ENCODE measurements around the gene ZNF784.

The ZNF784 gene

GRCh38 chr19:55644191-55644833 is 19.9 kb upstream of the ZNF784 start:
- no peaks in the 10 kb centered on the region for H3K9me3 ChIP-seq (ENCODE audit: low read length)
- H2AFZ ChIP-seq (ENCODE audit: low read depth, low read length) = no peak overlapping the region
- peaks cover 14% of the 10 kb centered on the region for H3K36me3 ChIP-seq (ENCODE audit: insufficient read depth, low read length)
- peak overlapping the region; percentile 88 for H3K4me3 ChIP-seq (ENCODE audit: low read length)
- peaks cover 51% of the 10 kb centered on the region for H3K4me1 ChIP-seq (ENCODE audit: insufficient read depth, low read length)
- H3K27me3 ChIP-seq (ENCODE audit: insufficient read depth, low read length) = no peaks in the 10 kb centered on the region

GRCh38 chr19:55643887-55644176 is 19.5 kb upstream of the ZNF784 start:
- Histone ChIP-seq H3K4me1 (ENCODE audit: insufficient read depth, low read length) (peaks cover 49% of the 10 kb centered on the region), H3K27me3 (ENCODE audit: insufficient read depth, low read length) (no peaks in the 10 kb centered on the region), H3K9me3 (ENCODE audit: low read length) (no peaks in the 10 kb centered on the region), H2AFZ (ENCODE audit: low read depth, low read length) (no peak overlapping the region), H3K36me3 (ENCODE audit: insufficient read depth, low read length) (peaks cover 14% of the 10 kb centered on the region), H3K4me3 (ENCODE audit: low read length) (peak overlapping the region; percentile 88)

GRCh38 chr19:55643003-55643886 is 18.9 kb upstream of the ZNF784 start, which contains the start of gene ZNF581:
TSS of gene ZNF581 (plus strand) at chr19:55643649. CDS start at chr19:55644572, 923 bp downstream.
- H3K9me3 ChIP-seq (ENCODE audit: low read length) = no peaks in the 10 kb centered on the region

GRCh38 chr19:55642153-55643002 is 18.0 kb upstream of the ZNF784 start:
- no peak overlapping the region for H2AFZ ChIP-seq (ENCODE audit: low read depth, low read length)
- peaks cover 16% of the 10 kb centered on the region for H3K36me3 ChIP-seq (ENCODE audit: insufficient read depth, low read length)
- no peaks in the 10 kb centered on the region for H3K27me3 ChIP-seq (ENCODE audit: insufficient read depth, low read length)
- H3K4me1 ChIP-seq (ENCODE audit: insufficient read depth, low read length) = peaks cover 41% of the 10 kb centered on the region
- no peaks in the 10 kb centered on the region for H3K9me3 ChIP-seq (ENCODE audit: low read length)
- H3K4me3 ChIP-seq (ENCODE audit: low read length) = peak overlapping the region; percentile 88

More at GRCh38 chr19:55643003-55643886, 18.9 kb upstream of the ZNF784 start, which contains the start of gene ZNF581:
- Histone ChIP-seq H3K4me3 (ENCODE audit: low read length) (peak within 1 kb of the TSS; percentile 88), H3K36me3 (ENCODE audit: insufficient read depth, low read length) (peaks cover 14% of the 10 kb centered on the region), H3K27me3 (ENCODE audit: insufficient read depth, low read length) (no peaks in the 10 kb centered on the region), H3K4me1 (ENCODE audit: insufficient read depth, low read length) (peaks cover 44% of the 10 kb centered on the region), H2AFZ (ENCODE audit: low read depth, low read length) (no peak within 1 kb of the TSS)

- H2AFZ ChIP-seq (ENCODE audit: low read depth, low read length) = no peak overlapping the region
- no peaks in the 10 kb centered on the region for H3K9me3 ChIP-seq (ENCODE audit: low read length)
- peaks cover 16% of the 10 kb centered on the region for H3K36me3 ChIP-seq (ENCODE audit: insufficient read depth, low read length)
- peaks cover 37% of the 10 kb centered on the region for H3K4me1 ChIP-seq (ENCODE audit: insufficient read depth, low read length)
- H3K27me3 ChIP-seq (ENCODE audit: insufficient read depth, low read length) = no peaks in the 10 kb centered on the region
- peak overlapping the region; percentile 74 for H3K4me3 ChIP-seq (ENCODE audit: low read length)
Measured at GRCh38 chr19:55641426-55642152, 17.2 kb upstream of the ZNF784 start.

- Histone ChIP-seq H3K4me1 (ENCODE audit: insufficient read depth, low read length) (peaks cover 45% of the 10 kb centered on the region), H3K27me3 (ENCODE audit: insufficient read depth, low read length) (no peaks in the 10 kb centered on the region), H3K4me3 (ENCODE audit: low read length) (peak within 1 kb of the TSS; percentile 74), H3K36me3 (ENCODE audit: insufficient read depth, low read length) (peaks cover 16% of the 10 kb centered on the region), H2AFZ (ENCODE audit: low read depth, low read length) (peak within 1 kb of the TSS; percentile 29), H3K9me3 (ENCODE audit: low read length) (no peaks in the 10 kb centered on the region)
Measured at GRCh38 chr19:55640577-55641425, 16.4 kb upstream of the ZNF784 start, which contains the start of gene ZNF580. TSS of gene ZNF580 (plus strand) at chr19:55641002. CDS start at chr19:55642509, 1,507 bp downstream.

- no peaks in the 10 kb centered on the region for H3K27me3 ChIP-seq (ENCODE audit: insufficient read depth, low read length)
- peaks cover 52% of the 10 kb centered on the region for H3K4me1 ChIP-seq (ENCODE audit: insufficient read depth, low read length)
- H3K4me3 ChIP-seq (ENCODE audit: low read length) = peak overlapping the region; percentile 74
- no peaks in the 10 kb centered on the region for H3K9me3 ChIP-seq (ENCODE audit: low read length)
- peak overlapping the region; percentile 29 for H2AFZ ChIP-seq (ENCODE audit: low read depth, low read length)
- H3K36me3 ChIP-seq (ENCODE audit: insufficient read depth, low read length) = peaks cover 11% of the 10 kb centered on the region
Measured at GRCh38 chr19:55640043-55640576, 15.7 kb upstream of the ZNF784 start.

GRCh38 chr19:55638864-55639359 is 14.5 kb upstream of the ZNF784 start:
- no peak overlapping the region for H3K4me3 ChIP-seq (ENCODE audit: low read length)
- H2AFZ ChIP-seq (ENCODE audit: low read depth, low read length) = no peak overlapping the region
- peaks cover 3% of the 10 kb centered on the region for H3K36me3 ChIP-seq (ENCODE audit: insufficient read depth, low read length)
- H3K4me1 ChIP-seq (ENCODE audit: insufficient read depth, low read length) = peaks cover 42% of the 10 kb centered on the region
- H3K9me3 ChIP-seq (ENCODE audit: low read length) = no peaks in the 10 kb centered on the region
- H3K27me3 ChIP-seq (ENCODE audit: insufficient read depth, low read length) = no peaks in the 10 kb centered on the region

GRCh38 chr19:55637534-55637933 is 13.2 kb upstream of the ZNF784 start:
- no peak overlapping the region for H2AFZ ChIP-seq (ENCODE audit: low read depth, low read length)
- no peaks in the 10 kb centered on the region for H3K9me3 ChIP-seq (ENCODE audit: low read length)
- no peaks in the 10 kb centered on the region for H3K27me3 ChIP-seq (ENCODE audit: insufficient read depth, low read length)
- peaks cover 3% of the 10 kb centered on the region for H3K36me3 ChIP-seq (ENCODE audit: insufficient read depth, low read length)
- no peak overlapping the region for H3K4me3 ChIP-seq (ENCODE audit: low read length)
- peaks cover 32% of the 10 kb centered on the region for H3K4me1 ChIP-seq (ENCODE audit: insufficient read depth, low read length)

GRCh38 chr19:55636723-55637122 is 12.4 kb upstream of the ZNF784 start:
- peak overlapping the region; percentile 7 for H3K4me3 ChIP-seq (ENCODE audit: low read length)
- H3K36me3 ChIP-seq (ENCODE audit: insufficient read depth, low read length) = peaks cover 3% of the 10 kb centered on the region
- H3K4me1 ChIP-seq (ENCODE audit: insufficient read depth, low read length) = peaks cover 26% of the 10 kb centered on the region
- no peaks in the 10 kb centered on the region for H3K27me3 ChIP-seq (ENCODE audit: insufficient read depth, low read length)
- H2AFZ ChIP-seq (ENCODE audit: low read depth, low read length) = no peak overlapping the region
- no peaks in the 10 kb centered on the region for H3K9me3 ChIP-seq (ENCODE audit: low read length)

GRCh38 chr19:55635856-55636440 is 11.6 kb upstream of the ZNF784 start:
- peaks cover 26% of the 10 kb centered on the region for H3K4me1 ChIP-seq (ENCODE audit: insufficient read depth, low read length)
- H2AFZ ChIP-seq (ENCODE audit: low read depth, low read length) = no peak overlapping the region
- H3K27me3 ChIP-seq (ENCODE audit: insufficient read depth, low read length) = no peaks in the 10 kb centered on the region
- H3K9me3 ChIP-seq (ENCODE audit: low read length) = no peaks in the 10 kb centered on the region
- H3K4me3 ChIP-seq (ENCODE audit: low read length) = peak overlapping the region; percentile 72
- peaks cover 3% of the 10 kb centered on the region for H3K36me3 ChIP-seq (ENCODE audit: insufficient read depth, low read length)
